SU-DHL-6 (cell line): ENCODE data around the gene FEM1C.

Experiments
- H2AFZ ChIP-seq: fragments of 200-600 bp; sonication (generic); 2 replicates; pipeline ENCODE4 v1.6.1; 2014; ENCODE audit warnings: low read depth, mild to moderate bottlenecking, moderate library complexity, mixed read lengths, antibody characterized with exemption, low read length; ENCODE audit not compliant: severe bottlenecking
- H3F3A ChIP-seq: fragments of 200-600 bp; shearing (Covaris generic); 2 replicates; pipeline ENCODE4 v1.6.0; 2016; ENCODE audit warnings: antibody characterized with exemption, mild to moderate bottlenecking; ENCODE audit not compliant: insufficient read depth
- H3K27ac ChIP-seq: fragments of 200-600 bp; sonication (generic); 2 replicates; pipeline ENCODE4 v1.5.1; 2016; ENCODE audit warnings: low read depth, mild to moderate bottlenecking, low read length, moderate library complexity, mixed read lengths
- H3K27me3 ChIP-seq: fragments of 200-600 bp; sonication (generic), shearing (Covaris generic); 2 replicates; pipeline ENCODE4 v1.6.0; 2014; ENCODE audit warnings: mild to moderate bottlenecking, low read length
- H3K36me3 ChIP-seq: fragments of 200-600 bp; sonication (generic); 2 replicates; pipeline ENCODE4 v1.6.1; 2014; ENCODE audit warnings: mild to moderate bottlenecking, low read length, mixed read lengths
- H3K4me2 ChIP-seq: fragments of 300-600, 200-600 bp; shearing (Covaris generic), sonication (generic); 2 replicates; pipeline ENCODE4 v1.6.0; 2014; ENCODE audit warnings: low read length, low read depth, mild to moderate bottlenecking; ENCODE audit not compliant: poor library complexity, severe bottlenecking
- H3K4me3 ChIP-seq: fragments of 200-600 bp; sonication (generic); 2 replicates; pipeline ENCODE4 v1.5.1; 2014; ENCODE audit warnings: antibody characterized with exemption, low read length, mild to moderate bottlenecking, mixed read lengths; ENCODE audit not compliant: insufficient read depth, poor library complexity, severe bottlenecking
- H3K79me2 ChIP-seq: fragments of 200-600 bp; sonication (generic); 2 replicates; pipeline ENCODE4 v1.6.1; 2014; ENCODE audit warnings: mild to moderate bottlenecking, low read length, moderate library complexity; ENCODE audit not compliant: insufficient read depth
- H3K9ac ChIP-seq: fragments of 200-600 bp; sonication (generic); 2 replicates; pipeline ENCODE4 v1.7.0; 2014; ENCODE audit warnings: mild to moderate bottlenecking, low read length
- H3K9me2 ChIP-seq: fragments of 200-600 bp; sonication (generic); replicated peaks from 2 replicates; pipeline ENCODE4 v1.6.1; 2014; ENCODE audit warnings: low read length; ENCODE audit not compliant: insufficient read depth
- H3K9me3 ChIP-seq: fragments of 200-600 bp; sonication (generic); 2 replicates; pipeline ENCODE4 v1.6.1; 2014; ENCODE audit warnings: low read length, mixed read lengths; ENCODE audit not compliant: insufficient read depth
- H4K20me1 ChIP-seq: fragments of 200-600 bp; sonication (generic); 2 replicates; pipeline ENCODE4 v1.6.1; 2014; ENCODE audit warnings: low read depth, mild to moderate bottlenecking, antibody characterized with exemption, low read length, moderate library complexity, mixed read lengths
- EZH2phosphoT487 ChIP-seq: fragments of 200-600 bp; sonication (generic), shearing (Covaris generic); conservative IDR thresholded peaks from 2 replicates; pipeline ENCODE4 v1.6.1; 2018; ENCODE audit warnings: mild to moderate bottlenecking, antibody characterized with exemption, low read length, moderate library complexity, mixed read lengths
- TF ChIP-seq, protein P1 (sequence below): fragments of 200-600 bp; sonication (generic); IDR thresholded peaks from one replicate; pipeline ENCODE4 v1.5.1; 2017; ENCODE audit warnings: antibody characterized with exemption, mild to moderate bottlenecking, low read length, moderate library complexity; ENCODE audit not compliant: insufficient read depth, poor library complexity, severe bottlenecking

Gene FEM1C

DNA sequence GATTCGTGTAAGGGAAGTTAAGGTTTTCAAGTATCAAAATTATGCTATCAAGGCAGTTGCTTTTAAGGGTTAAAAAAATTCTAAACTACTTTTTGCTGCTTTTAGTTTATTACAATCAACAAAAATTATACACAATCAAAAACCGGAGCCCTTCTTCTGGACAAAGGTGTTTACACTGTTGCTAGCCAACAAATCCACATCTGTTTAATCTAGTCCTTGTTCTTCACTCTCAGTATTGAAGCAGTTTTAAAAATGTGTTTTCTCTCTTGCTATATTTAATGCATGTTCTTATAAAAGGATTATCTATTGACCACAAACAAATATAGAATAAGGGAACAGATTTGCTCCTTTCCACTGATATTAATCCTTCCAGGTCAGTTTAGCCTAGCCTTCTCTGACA is 2.5 kb downstream of the FEM1C start:
- H3K27ac ChIP-seq: no peak overlapping the region
- H3K4me2 ChIP-seq: peak overlapping the region; percentile 71
- H3K9me3 ChIP-seq: peaks cover 9% of the 10 kb centered on the region; the same call in 1 of the 2 replicates
- peak overlapping the region; percentile 99 for H3K9ac ChIP-seq
- no peak overlapping the region for H2AFZ ChIP-seq
- H4K20me1 ChIP-seq: peaks cover 32% of the 10 kb centered on the region
- peaks cover 71% of the 10 kb centered on the region for H3K79me2 ChIP-seq
- H3K27me3 ChIP-seq: no peaks in the 10 kb centered on the region
- peak overlapping the region; percentile 99 for H3K4me3 ChIP-seq
- no peaks in the 10 kb centered on the region for H3F3A ChIP-seq
- H3K9me2 ChIP-seq: no peaks in the 10 kb centered on the region
- TF ChIP-seq, protein P1, sequence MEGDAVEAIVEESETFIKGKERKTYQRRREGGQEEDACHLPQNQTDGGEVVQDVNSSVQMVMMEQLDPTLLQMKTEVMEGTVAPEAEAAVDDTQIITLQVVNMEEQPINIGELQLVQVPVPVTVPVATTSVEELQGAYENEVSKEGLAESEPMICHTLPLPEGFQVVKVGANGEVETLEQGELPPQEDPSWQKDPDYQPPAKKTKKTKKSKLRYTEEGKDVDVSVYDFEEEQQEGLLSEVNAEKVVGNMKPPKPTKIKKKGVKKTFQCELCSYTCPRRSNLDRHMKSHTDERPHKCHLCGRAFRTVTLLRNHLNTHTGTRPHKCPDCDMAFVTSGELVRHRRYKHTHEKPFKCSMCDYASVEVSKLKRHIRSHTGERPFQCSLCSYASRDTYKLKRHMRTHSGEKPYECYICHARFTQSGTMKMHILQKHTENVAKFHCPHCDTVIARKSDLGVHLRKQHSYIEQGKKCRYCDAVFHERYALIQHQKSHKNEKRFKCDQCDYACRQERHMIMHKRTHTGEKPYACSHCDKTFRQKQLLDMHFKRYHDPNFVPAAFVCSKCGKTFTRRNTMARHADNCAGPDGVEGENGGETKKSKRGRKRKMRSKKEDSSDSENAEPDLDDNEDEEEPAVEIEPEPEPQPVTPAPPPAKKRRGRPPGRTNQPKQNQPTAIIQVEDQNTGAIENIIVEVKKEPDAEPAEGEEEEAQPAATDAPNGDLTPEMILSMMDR: no peak
- no peak for TF ChIP-seq EZH2phosphoT487
- H3K36me3 ChIP-seq: peaks cover 57% of the 10 kb centered on the region

DNA sequence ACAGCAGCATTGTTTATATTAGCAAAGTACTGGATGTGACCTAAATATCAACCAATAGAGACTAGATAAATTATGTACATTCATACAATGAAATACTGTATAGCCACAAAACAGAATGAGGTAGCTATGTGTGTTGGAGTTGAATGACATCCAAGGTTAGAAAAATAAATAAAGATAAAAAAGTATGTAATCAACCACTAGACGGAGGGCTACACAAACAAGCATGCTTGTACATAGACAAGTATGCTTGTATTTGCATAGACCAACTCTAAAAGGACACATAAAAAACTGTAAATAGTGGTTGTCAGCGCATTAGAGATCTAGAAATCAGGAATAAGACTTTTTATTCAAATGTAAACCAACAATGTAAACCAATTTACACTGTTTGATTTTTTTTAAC is 3.0 kb downstream of the FEM1C start:
- peak overlapping the region; percentile 71 for H3K4me2 ChIP-seq
- no peaks in the 10 kb centered on the region for H3K27me3 ChIP-seq
- H3K36me3 ChIP-seq: peaks cover 60% of the 10 kb centered on the region
- H3K9me3 ChIP-seq: peaks cover 9% of the 10 kb centered on the region; the same call in 1 of the 2 replicates
- H3F3A ChIP-seq: no peaks in the 10 kb centered on the region
- TF ChIP-seq, protein P1: no peak
- no peak for TF ChIP-seq EZH2phosphoT487
- H3K4me3 ChIP-seq: peak overlapping the region; percentile 99
- H2AFZ ChIP-seq: no peak overlapping the region
- H3K27ac ChIP-seq: no peak overlapping the region
- no peaks in the 10 kb centered on the region for H3K9me2 ChIP-seq
- H3K79me2 ChIP-seq: peaks cover 75% of the 10 kb centered on the region
- H3K9ac ChIP-seq: peak overlapping the region; percentile 99
- H4K20me1 ChIP-seq: peaks cover 33% of the 10 kb centered on the region

DNA sequence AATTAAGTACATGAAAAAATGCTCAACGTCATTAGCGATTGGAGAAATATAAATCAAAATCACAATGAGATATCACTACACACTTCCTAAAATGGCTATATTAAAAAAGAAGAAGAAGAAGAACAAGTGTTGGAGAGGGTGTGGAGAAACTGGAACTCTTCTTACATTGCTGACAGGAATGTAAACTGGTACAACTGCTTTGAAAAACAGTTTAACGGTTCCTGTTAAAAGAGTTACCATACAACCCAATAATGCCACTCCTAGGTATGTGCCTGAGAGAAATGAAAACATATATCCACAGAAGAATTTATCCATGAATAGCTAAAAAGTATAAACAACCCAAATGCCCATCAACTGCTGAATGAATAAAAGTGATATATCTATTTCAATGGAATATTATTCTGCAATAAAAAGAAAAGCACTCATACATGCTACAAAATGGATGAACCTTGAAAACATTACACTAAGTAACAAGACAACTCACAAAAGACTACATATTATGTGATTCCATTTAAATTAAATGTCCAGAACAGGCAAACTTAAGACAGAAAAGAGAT is 9.0 kb downstream of the FEM1C start:
- Histone ChIP-seq H3K9me3 (no peaks in the 10 kb centered on the region), H3K9ac (no peak overlapping the region), H4K20me1 (peaks cover 43% of the 10 kb centered on the region), H3K36me3 (peaks cover 66% of the 10 kb centered on the region), H3K4me2 (peak overlapping the region; percentile 28), H3K79me2 (peaks cover 100% of the 10 kb centered on the region), H3K27me3 (no peaks in the 10 kb centered on the region), H3K4me3 (no peak overlapping the region), H2AFZ (no peak overlapping the region), H3K9me2 (no peaks in the 10 kb centered on the region), H3F3A (no peaks in the 10 kb centered on the region), H3K27ac (no peak overlapping the region)
- no peak for TF ChIP-seq EZH2phosphoT487
- TF ChIP-seq, protein P1: no peak
